ENCODE results near the gene CFDP1.
"Not testable (repeated sequence)": the region's sequence is repeated elsewhere in the genome, so short reads cannot be mapped to it uniquely, and the experiment has no call there.

Gene CFDP1

DNA sequence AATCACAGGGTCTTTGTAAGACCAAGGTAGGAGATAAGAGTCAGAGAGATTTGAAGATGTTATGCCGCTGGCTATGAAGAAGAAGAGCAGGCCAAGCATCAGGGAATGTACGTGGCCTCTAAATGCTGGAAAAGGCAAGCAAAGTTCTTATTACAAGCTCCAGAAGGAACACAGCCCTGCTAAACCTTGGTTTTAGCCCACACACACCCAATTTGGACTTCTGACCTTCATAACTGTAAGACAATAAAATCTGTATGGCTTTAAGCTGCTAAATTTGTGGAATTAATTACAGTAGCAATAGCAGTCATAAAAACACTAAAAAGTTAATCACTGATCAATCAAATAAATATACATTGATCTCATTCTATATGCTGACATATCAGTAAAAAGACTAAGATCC lies 25.1 kb upstream of the CFDP1 start:
- no peak for DNase-seq (ENCODE audit: low read depth in 2 of 2)

DNA sequence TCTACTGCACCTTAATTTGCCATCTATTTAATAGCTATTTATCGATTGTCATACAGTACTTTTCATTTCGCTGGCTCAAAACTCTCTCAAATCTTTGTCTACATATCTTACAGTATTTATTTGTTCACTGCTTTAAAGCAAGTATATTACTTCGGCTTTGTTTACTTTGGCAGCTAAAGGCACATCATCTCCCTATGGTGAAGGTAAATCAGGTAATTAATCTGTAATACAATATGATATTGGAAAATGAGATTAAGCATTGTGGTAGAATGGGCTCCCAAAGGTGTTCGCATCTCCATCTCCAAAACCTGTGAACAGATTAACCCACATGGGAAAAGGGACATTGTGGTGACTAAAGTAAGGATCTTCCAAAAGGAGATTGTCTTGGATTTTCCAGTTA lies 24.7 kb upstream of the CFDP1 start:
- no peak for DNase-seq (ENCODE audit: low read depth in 2 of 2)

DNA sequence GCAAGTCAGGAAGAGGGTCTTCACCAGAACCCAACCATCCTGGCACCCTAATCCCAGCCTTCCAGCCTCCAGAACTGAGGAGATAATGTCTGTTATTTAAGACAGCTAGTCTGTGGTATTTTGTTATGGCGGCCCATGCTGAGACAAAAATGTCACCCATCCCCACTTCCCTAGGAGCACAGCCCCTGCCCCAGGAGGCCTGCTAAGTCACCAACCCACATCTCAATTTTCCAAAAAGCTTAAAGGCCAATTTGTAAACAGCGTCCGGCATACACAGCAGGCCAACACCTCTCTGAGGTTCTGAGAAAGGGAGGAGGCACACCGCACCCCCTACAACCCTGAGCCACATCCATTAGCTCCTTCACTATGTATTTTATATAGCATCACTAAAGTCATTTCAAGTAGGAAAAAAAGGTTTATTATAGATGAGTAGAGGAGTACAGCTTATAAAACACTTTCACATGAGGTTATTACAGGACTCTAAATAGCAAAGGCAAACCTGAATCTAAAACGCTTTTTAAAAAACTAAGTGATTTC lies 24.2 kb upstream of the CFDP1 start:
- no peak for DNase-seq (ENCODE audit: low read depth in 2 of 2)

DNA sequence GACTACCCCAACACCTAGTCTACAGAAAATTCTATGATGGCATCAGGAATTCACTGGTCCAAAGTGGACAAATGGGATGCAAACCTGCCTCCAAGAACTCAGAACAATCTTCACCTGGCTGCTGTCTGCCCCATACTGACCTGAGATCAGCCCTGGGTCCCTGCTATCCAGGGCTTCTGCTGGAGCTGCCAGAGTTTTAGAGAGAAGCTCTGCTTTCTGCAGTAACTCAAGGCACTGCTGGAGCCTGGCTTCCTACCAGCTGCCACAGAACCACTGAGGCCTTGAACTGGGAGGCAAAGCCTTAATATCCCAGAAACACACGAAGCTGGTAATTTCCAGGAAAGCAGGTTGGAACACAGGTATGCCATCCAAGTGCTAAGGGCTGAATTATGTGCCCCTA lies 23.7 kb upstream of the CFDP1 start:
- no peak for DNase-seq (ENCODE audit: low read depth in 2 of 2)

DNA sequence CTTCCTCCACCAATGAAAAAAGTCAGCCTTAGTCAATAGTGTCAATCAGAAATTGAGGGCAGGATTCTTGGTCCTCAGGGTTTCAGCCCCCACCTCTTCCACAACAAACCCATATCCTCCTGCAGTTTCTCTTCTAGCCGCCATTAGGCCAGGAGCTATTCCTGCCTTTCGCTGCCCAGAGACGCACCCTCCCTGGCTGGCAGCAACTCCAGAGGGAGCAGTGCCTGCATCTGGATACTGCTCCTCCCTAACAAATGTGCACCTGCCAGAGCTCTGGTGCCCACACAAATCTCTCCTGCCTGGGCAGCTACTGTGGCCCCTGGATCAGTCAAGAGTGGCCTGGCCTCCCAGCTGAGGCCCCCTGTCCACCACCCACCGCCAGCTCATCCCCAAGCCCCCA lies 23.2 kb upstream of the CFDP1 start:
- DNase-seq (ENCODE audit: low read depth in 2 of 2): not testable (repeated sequence)

DNA sequence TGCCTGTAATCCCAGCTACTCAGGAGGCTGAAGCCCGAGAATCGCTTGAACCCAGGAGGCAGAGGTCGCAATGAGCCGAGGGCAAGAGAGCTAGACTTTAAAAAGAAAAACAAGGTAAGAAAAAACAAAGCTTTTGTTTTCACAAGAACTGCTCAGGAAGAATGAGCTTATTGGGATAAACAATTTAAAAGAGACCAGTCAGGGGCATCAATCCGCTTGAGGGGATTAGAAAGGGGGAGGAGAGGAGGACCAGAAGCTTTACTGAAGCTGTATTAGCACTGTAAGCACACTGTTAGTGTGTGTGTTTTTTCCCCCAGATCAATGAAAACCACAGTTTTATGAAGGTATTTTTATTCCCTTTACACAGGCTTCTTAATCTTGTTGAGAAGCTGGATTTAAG lies 22.4 kb upstream of the CFDP1 start:
- DNase-seq (ENCODE audit: low read depth in 2 of 2): no peak

DNA sequence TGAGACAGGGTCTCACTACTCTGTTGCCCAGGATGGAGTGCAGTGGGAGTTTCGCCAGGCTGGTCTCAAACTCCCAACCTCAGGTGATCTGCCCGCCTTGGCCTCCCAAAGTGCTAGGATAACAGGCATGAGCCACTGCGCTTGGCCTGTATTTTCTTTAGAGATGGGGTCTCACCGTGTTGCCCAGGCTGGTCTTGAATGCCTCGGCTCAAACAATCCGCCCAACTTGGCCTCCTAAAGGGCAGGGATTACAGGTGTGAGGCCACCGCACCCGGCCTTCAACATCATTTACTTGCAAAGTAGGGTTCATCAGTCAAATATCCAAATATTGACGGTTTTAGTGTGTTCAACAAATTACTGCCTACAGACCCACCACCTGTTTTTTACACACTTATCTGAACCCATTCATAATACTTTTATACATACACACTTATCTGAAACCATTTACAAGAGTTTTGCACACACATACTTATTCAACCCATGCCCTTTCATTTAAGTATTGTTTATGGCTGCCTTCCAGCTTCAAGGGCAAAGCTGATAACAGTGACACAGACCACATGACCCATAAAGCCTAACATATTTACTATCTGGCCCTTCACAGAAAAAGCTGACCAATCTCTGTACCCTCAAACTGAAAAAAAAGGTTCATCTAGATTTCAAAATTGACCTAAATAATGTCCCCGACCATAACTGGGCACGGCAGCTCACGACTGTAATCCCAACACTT lies 19.3 kb upstream of the CFDP1 start:
- no peak for DNase-seq (ENCODE audit: low read depth in 2 of 2)

DNA sequence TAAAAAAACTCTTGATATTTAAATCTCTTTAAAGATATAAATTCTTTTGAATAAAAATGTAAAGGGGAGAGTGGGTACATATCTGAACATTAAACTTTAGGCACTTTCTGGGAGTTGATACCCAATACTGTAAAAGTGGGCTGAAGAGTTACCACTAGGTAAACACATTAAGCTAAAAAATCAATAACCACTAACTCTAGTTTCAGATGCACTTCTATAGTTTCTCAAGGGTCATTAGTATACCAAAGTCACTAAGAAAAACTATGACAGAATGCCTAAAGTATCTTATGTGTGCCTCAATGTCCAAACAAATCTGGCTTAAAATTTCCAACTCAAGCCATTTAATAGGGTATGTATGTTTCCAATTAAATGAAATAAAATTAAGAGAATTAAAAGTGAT lies 13.1 kb upstream of the CFDP1 start:
- no peak for DNase-seq (ENCODE audit: low read depth in 2 of 2)

DNA sequence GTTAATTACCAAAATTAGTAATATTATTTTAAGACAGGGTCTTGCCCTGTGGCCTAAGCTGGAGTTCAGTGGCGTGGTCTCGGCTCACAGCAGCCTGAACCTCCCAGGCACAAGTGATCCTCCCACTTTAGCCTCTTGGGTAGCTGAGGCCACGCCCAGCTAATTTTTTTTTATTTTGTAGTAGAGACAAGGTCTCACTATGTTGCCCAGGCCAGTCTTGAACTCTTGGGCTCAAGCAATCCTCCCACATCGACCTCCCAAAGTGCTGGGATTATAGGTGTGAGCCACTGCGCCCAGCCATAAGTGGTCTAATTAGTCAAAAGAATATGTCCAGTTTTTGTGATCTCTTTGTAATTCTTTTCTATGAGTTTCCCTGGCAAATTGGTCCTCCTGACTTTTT lies 12.0 kb upstream of the CFDP1 start:
- no peak for DNase-seq (ENCODE audit: low read depth in 2 of 2)

DNA sequence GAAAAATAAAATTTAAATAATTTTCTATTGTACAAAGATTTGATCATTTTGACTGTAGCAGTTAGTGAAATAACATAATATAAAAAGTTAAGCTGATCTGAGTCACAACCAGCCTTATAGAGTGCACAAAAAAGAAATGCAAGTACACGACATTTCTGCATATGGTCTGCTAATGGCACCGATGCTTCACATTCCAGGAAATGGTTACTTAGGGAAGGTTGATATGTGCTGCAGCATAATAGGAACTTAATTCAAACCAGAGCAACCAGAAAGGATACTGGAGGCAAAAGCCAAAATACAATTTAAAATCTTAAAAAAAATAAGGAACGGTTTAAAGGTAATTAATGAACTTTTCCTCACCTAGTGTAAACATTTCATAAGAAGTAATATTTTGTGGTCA lies 10.0 kb upstream of the CFDP1 start:
- peak; percentile 76 to 78 for DNase-seq (ENCODE audit: low read depth in 2 of 2)

DNA sequence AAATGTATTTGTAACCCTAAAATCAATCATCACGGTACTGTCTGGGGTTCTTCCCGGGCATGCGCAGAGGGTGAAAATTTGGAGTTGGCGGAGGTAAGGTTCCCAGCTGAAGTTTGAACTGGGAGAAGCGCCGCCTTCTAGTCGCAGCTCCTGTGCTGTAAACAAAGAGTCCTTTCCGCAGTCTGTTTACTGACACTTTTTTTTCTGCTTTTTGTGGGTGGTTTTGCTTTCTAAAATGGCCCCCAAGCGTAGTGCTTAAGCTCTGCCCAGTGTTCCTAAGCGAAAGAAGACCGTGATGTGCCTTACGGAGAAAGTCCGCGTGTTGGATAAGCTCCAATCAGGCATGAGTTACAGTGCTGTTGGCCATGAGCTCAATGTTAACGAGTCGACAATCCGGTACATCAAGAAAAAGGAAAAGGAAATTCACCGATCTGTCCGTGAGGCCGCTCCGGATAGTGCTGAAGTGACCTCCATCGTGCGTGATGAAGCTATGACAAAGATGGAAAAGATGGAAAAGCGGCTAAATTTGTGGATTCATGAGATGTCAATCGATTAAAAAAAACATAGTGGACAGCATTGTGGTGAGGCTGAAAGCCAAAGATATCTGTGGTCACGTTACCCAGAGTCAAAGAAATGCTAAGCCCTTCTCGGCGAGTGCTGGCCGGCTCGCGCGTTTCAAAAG lies 570 bp upstream of the CFDP1 start:
- DNase-seq (ENCODE audit: low read depth in 2 of 2): peak; percentile 83 to 85

DNA sequence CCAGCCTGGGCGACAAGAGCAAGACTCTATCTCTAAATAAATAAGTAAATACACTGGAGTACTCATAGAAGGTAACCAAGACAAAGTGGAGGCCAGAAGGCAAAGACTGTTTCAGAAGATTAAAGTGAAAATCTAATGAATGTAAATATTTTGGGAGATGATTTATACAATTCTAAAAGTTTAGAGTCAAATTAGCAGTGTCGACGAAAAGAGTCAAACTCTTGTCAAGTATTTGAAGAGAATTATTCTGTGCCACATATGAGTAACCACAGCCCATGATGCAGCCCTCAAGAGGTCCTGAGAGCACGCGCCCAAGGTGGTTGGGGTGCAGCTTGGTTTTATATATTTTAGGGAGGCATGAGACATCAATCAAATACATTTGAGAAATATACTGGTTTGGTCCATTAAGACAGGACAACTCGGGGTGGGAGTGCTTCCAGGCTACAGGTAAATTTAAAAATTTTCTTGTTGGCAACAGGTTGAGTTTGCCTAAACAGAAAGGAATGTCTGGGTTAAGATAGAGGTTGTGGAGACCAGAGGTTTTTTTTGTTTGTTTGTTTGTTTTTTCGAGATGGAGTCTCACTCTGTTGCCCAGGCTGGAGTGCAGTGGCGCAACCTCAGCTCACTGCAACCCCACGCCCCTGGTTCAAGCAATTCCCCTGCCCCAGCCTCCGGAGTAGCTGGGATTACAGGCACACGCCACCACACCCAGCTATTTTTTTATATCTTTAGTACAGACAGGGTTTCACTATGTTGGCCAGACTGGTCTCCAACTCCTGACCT lies 3.5 kb downstream of the CFDP1 start:
- DNase-seq (ENCODE audit: low read depth in 2 of 2): no peak

DNA sequence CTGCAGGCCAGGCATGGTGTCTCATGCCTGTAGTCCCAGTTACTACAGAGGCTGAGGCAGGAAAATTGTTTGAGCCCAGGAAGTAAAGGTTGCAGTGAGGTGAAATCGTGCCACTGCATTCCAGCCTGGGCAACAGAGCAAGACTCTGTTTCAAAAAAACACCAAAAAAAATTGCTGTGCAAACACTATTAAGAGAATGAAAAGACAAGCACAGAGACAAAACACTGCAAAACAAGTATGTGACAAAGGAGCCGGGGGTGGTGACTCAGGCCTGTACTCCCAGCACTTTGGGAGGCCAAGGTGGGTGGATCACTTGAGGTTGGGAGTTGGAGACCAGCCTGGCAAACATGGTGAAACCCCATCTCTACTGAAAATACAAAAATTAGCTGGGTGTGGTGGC lies 6.8 kb downstream of the CFDP1 start:
- not testable (repeated sequence) for DNase-seq (ENCODE audit: low read depth in 2 of 2)

DNA sequence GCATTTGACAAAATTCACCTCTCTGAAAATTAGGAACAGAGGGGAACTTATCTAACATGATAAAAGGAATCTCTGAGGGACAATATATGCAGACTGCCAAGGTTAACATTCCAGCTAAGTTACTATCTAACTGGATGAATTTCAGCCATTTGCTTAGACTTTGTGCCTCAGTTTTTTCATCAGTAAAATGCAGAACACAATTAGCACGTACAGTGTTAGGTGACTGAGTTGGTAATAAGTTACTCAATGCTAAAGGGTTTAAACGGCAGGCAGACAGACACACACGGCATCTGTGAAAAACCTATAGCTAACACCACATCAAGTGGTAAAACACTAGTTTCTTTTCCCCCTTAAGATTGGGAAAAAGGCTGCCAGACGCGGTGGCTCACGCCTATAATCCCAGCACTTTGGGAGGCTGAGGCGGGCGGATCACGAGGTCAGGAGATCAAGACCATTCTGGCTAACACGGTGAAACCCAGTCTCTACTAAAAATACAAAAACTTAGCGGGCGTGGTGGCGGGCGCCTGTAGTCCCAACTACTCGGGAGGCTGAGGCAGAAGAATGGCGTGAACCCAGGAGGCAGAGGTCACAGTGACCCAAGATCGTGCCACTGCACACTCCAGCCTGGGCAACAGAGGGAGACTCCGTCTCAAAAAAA lies 9.1 kb downstream of the CFDP1 start:
- not testable (repeated sequence) for DNase-seq (ENCODE audit: low read depth in 2 of 2)

DNA sequence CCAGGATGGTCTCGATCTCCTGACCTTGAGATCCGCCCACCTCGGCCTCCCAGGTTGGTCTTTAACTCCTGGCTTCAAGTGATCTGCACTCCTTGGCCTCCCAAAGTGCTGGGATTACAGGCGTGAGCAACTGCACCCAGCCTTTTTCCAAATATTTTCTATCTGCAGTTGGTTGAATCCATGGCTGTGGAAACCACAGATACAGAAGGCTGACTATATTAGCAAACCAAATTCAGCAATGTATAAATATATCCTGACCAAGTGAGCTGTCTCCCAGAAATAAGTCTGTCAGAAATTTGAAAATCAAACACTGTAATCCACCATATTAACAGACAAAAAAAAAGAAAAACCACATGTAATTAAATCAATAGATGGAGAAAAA lies 9.6 kb downstream of the CFDP1 start:
- no peak for DNase-seq (ENCODE audit: low read depth in 2 of 2)

DNA sequence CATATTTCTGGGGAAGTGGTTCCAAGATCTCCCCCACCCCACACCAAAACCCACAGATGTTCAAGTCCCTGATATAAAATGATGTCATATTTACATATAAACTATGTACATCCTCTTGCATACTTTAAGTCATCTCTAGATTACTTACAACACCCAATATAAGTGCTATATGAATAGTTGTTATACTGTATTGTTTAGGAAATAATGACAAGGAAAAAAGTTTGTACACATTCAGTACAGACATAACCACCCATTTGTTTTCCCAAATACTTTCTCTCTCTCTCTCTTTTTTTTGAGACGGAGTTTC lies 11.5 kb downstream of the CFDP1 start:
- no peak for DNase-seq (ENCODE audit: low read depth in 2 of 2)

DNA sequence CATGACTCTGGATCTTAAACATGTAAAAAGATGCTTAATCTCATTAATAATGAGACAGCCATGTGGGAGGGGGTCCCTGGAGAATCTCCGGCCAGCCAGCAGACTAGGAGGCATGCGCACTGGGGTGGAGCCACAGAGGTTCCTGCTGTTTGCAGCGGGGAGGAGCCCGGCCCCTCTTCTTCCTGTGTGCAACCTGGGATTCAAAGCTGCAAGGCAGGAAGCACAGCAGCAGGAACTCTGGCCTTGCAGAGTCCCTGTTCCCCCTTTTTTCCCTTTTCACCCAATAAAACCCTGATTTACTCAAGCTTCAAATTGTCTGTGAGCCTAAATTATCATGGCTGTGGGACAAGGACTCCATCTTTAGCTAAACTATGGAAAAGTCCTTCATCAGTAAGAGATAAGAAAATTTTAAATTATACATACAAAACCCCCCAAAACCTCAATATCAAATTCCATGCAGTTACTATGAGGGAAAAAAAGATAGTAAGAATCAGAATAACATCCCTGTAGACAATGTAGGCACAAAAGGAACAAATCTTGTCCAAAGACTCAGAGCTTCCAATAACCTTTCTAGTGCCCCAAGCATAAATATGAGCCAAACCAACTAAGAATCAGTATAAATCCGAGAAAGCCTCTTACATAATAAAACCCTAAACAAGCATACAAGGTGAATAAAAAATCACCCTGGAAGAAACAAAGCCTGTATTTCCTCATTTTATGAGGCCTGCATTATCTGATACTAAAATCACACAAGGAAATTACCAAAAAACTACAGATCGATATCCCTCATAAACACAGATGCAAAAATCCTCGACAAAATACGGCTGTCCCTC lies 12.1 kb downstream of the CFDP1 start:
- peak; percentile 46 to 50 for DNase-seq (ENCODE audit: low read depth in 2 of 2)

DNA sequence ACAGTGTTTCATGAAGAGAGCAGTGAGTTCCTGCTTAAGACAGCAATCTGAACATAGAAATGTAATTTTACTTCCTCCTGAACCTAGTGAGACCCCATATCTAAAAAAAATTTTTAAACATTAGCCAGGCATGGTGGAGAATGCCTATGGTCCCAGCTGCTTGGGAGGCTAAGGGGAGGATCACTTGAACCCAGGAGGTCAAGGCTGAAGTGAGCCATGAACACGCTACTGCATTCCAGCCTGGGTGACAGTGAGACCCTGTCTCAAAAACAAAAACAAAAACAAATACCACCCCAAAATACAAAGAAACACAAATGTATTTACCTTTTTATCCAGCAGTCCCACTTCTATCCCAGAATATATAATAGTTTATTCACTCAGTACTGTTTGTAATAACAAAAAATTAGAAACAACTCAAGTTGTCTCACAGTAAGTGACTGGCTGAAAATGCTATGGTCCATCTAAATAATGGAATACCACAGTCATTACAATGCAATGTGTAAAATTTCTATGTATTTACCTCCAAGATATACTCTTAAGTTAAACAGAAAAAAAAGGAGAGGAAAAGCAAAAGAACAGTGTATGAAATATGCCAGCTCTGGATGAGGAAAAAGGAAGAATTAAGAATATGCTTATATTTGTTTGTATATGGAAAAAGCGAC lies 16.3 kb downstream of the CFDP1 start:
- no peak for DNase-seq (ENCODE audit: low read depth in 2 of 2)

DNA sequence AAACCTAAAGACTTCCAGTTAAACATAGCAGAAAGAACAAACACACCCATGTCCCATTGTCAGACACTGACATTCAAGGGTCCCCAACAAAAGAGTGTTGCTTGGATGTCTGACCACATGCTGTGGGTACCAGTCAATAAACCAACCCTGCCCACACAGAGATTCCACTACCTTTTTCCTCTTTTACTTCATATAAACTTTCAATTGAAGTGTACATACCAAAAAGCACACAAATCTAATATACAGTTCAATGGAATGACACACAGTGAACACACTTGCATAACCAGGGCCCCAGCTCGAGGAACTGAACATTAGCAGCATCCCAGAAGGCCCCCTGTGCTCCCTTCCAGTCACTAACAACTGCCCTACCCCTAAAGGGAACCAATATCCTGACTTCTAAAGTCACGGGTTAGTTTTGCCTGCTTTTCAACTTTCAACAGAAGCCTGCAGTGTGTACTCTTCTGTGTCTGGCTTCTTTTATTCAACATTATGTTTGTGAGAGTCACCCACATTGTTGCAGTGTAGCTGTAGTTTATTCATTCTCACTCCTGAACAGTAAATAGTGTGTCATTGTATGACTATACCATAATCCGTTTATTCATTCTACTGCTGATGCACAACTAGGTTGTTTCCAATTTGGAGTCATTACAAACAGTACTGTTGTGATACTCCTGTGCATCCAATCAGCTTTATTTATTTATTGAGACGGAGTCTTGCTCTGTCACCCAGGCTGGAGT lies 18.0 kb downstream of the CFDP1 start:
- DNase-seq (ENCODE audit: low read depth in 2 of 2): no peak

DNA sequence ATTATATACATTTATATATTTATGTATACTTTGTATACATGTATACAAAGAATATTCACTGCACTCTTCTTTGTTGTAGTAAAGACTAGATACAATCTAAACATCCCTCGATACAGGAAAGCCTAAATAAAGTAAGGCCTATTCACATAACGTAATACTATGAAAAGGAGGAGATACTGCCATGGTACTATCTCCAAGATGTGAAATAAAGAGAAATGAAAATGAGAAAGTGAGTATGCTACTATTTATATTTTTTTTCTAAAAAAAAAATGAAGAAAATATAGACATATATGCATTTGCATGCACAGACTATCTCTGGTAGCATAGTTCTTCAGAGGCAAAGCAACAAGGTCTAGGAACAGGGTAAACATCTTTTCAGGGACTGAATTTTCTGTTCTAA lies 19.4 kb downstream of the CFDP1 start:
- no peak for DNase-seq (ENCODE audit: low read depth in 2 of 2)
